GM19324 (cell line): ENCODE results near the gene ACY1.
"Not testable (repeated sequence)": the region's sequence is repeated elsewhere in the genome, so short reads cannot be mapped to it uniquely, and the experiment has no call there.

Experiments
- ATAC-seq: cut with Tn5 transposase; IDR thresholded peaks from one replicate; pipeline ENCODE4 v1.9.1; 2021; ENCODE audit warnings: mild to moderate bottlenecking, moderate library complexity; ENCODE audit not compliant: unreplicated experiment, low FRiP score

ACY1 gene

GRCh38 chr3:52023101-52023770, 39.9 kb downstream of the ACY1 start:
- ATAC-seq, result no peak

- ATAC-seq, result no peak
Observed at GRCh38 chr3:52023860-52024764, 40.8 kb downstream of the ACY1 start.

- ATAC-seq, result no peak
Observed at GRCh38 chr3:52024765-52025452, 41.6 kb downstream of the ACY1 start.

GRCh38 chr3:52025453-52025852, 42.1 kb downstream of the ACY1 start:
- no peak for ATAC-seq

GRCh38 chr3:52026041-52026440, 42.7 kb downstream of the ACY1 start:
- ATAC-seq, result no peak

GRCh38 chr3:52028572-52028971, 45.2 kb downstream of the ACY1 start:
- ATAC-seq, result no peak

- ATAC-seq, result no peak
Observed at GRCh38 chr3:52029053-52029452, 45.7 kb downstream of the ACY1 start.

GRCh38 chr3:52029535-52029934, 46.2 kb downstream of the ACY1 start:
- ATAC-seq, result no peak

GRCh38 chr3:52030714-52031310, 47.5 kb downstream of the ACY1 start:
- ATAC-seq, result no peak

GRCh38 chr3:52031896-52032295, 48.6 kb downstream of the ACY1 start:
- ATAC-seq, result no peak

GRCh38 chr3:52032702-52033408, 49.5 kb downstream of the ACY1 start:
- no peak for ATAC-seq

- not testable (repeated sequence) for ATAC-seq
Observed at GRCh38 chr3:52033748-52034147, 50.4 kb downstream of the ACY1 start.

GRCh38 chr3:52034212-52034611, 50.9 kb downstream of the ACY1 start:
- no peak for ATAC-seq

- ATAC-seq, result no peak
Observed at GRCh38 chr3:52034651-52035050, 51.3 kb downstream of the ACY1 start.

GRCh38 chr3:52036222-52036694, 52.9 kb downstream of the ACY1 start:
- ATAC-seq, result no peak

GRCh38 chr3:52036829-52037228, 53.5 kb downstream of the ACY1 start:
- ATAC-seq, result no peak

GRCh38 chr3:52037291-52037690, 54.0 kb downstream of the ACY1 start:
- ATAC-seq, result no peak

GRCh38 chr3:52038227-52038626, 54.9 kb downstream of the ACY1 start:
- no peak for ATAC-seq
